D721Med (cell line): ENCODE results near the gene XIRP1.

Source experiments
- DNase-seq: peaks from one replicate; pipeline ENCODE4 v3.0.0; 2011; ENCODE audit warnings: low spot score; ENCODE audit not compliant: insufficient read length
- FAIRE-seq: peaks from 2 replicates; lab custom pipeline; 2011; peaks lifted over from hg19 to GRCh38; lab: Jason Lieb, UNC
- CTCF ChIP-seq: IDR thresholded peaks from 2 replicates; pipeline ENCODE4 v1.5.1; 2012; ENCODE audit warnings: mild to moderate bottlenecking, control low read depth; ENCODE audit not compliant: insufficient read depth; ENCODE audit errors: missing control alignments

XIRP1 gene

GRCh38 chr3:39190281-39191025, 1.9 kb downstream of the XIRP1 start:
- FAIRE-seq = no peak
- TF ChIP-seq CTCF = no peak

GRCh38 chr3:39189959-39190269, 2.5 kb downstream of the XIRP1 start:
- FAIRE-seq = no peak
- TF ChIP-seq CTCF = peak; percentile 63
- DNase-seq = peak; percentile 75

More at GRCh38 chr3:39190281-39191025, 1.9 kb downstream of the XIRP1 start:
- DNase-seq = no peak

GRCh38 chr3:39189150-39189958, 3.0 kb downstream of the XIRP1 start:
- FAIRE-seq (peak; percentile 67), DNase-seq (no peak)
- no peak for TF ChIP-seq CTCF

GRCh38 chr3:39188271-39189149, 3.9 kb downstream of the XIRP1 start:
- TF ChIP-seq CTCF = no peak
- DNase-seq (no peak), FAIRE-seq (no peak)

GRCh38 chr3:39187372-39188155, 4.8 kb downstream of the XIRP1 start:
- no peak for DNase-seq
- FAIRE-seq = no peak
- TF ChIP-seq CTCF = no peak

GRCh38 chr3:39186692-39187151, 5.7 kb downstream of the XIRP1 start:
- FAIRE-seq = no peak
- no peak for DNase-seq
- no peak for TF ChIP-seq CTCF
